ENCODE measurements around the gene PROX1. TPM values are rescaled to one million over a fixed set of nuclear protein-coding genes. Genes with fewer than 3 reads are reported as not detected.

The PROX1 gene
- polyA plus RNA-seq, 3 donors = 0.07 TPM; not detected in 2

GRCh38 chr1:214021321-214021720, 33.5 kb downstream of the PROX1 start:
- TF ChIP-seq CTCF (IDR thresholded peaks at IDR 0.05) = no peak
- Mint-ChIP-seq H3K4me3 (no peak overlapping the region), H3K36me3 (no peaks in the 10 kb centered on the region), H3K9me3 (peaks cover 0 to 2% (median 0%) of the 10 kb centered on the region in 7 donors), H3K27ac (no peak overlapping the region), H3K27me3 (ENCODE audit: low read depth in 3 of 3) (peaks cover 1 to 2% (median 1%) of the 10 kb centered on the region in 3 donors), H3K4me1 (no peaks in the 10 kb centered on the region)
- intact Hi-C loops (cut with micrococcal nuclease) = no loop called here
- no CpG with 5 or more reads among the region's 3 CpGs for WGBS (ENCODE audit: insufficient coverage)
- Histone ChIP-seq H4K20me1 (ENCODE audit: insufficient read depth, low read length) (no peaks in the 10 kb centered on the region), H3K27me3 (ENCODE audit: control insufficient read depth in 2 of 2, insufficient read depth in 2 of 2, low read length in 2 of 2) (no peaks in the 10 kb centered on the region), H3K27ac (ENCODE audit: low read depth in 1 of 2, low read length in 2 of 2) (no peak overlapping the region), H3K9me3 (replicated peaks in 1 of 2; ENCODE audit: control insufficient read depth in 1 of 2, insufficient read depth in 1 of 2, low read length in 2 of 2) (no peaks in the 10 kb centered on the region), H3K4me2 (replicated peaks; ENCODE audit: extremely low read depth, low read length, poor library complexity, severe bottlenecking) (no peak overlapping the region), H3K4me1 (ENCODE audit: control insufficient read depth in 1 of 2, insufficient read depth in 2 of 2, low read length in 2 of 2) (no peaks in the 10 kb centered on the region), H3K4me3 (replicated peaks in 1 of 3; ENCODE audit: low read depth in 2 of 3, low read length in 3 of 3) (no peak overlapping the region), H3K79me2 (ENCODE audit: insufficient read depth, low read length) (no peaks in the 10 kb centered on the region), H3K9ac (ENCODE audit: insufficient read depth, low read length, poor library complexity, severe bottlenecking) (no peak overlapping the region), H3K36me3 (replicated peaks in 1 of 2; ENCODE audit: control insufficient read depth in 1 of 2, insufficient read depth in 2 of 2, low read length in 2 of 2) (no peaks in the 10 kb centered on the region), H2AFZ (ENCODE audit: insufficient read depth, low read depth, low read length, poor library complexity, severe bottlenecking) (no peak overlapping the region)
- DNase-seq = no peak

DNA sequence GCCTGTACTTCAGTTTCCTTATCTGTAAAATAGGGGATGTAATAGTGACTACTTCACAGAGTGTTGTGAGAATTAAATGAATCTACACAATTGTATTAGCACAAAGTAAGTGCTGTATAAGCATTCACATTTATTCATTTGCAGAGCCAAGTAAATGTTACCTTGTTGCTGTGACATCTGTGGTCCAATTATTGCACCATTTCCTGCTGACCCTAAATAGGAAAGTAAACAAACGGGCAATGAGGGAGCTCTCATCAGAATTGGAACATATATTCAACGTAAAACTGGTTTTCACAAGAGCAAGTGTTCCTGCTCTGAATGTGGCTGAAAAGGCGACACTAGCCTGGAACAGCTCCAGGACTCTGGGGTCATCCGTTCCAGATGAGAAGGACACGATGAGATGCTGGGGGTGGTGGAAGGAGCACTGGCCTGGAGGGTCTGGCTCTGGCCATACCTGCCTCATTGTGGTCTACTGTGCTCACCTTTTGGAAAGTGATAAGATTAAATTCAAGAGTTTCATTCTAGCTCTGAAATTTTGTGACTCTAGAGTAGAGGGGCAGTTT, 34.5 kb downstream of the PROX1 start:
- Histone ChIP-seq H4K20me1 (ENCODE audit: insufficient read depth, low read length) (no peaks in the 10 kb centered on the region), H3K4me2 (replicated peaks; ENCODE audit: extremely low read depth, low read length, poor library complexity, severe bottlenecking) (no peak overlapping the region), H3K79me2 (ENCODE audit: insufficient read depth, low read length) (no peaks in the 10 kb centered on the region), H3K36me3 (replicated peaks in 1 of 2; ENCODE audit: control insufficient read depth in 1 of 2, insufficient read depth in 2 of 2, low read length in 2 of 2) (no peaks in the 10 kb centered on the region), H2AFZ (ENCODE audit: insufficient read depth, low read depth, low read length, poor library complexity, severe bottlenecking) (no peak overlapping the region), H3K9ac (ENCODE audit: insufficient read depth, low read length, poor library complexity, severe bottlenecking) (no peak overlapping the region), H3K9me3 (replicated peaks in 1 of 2; ENCODE audit: control insufficient read depth in 1 of 2, insufficient read depth in 1 of 2, low read length in 2 of 2) (no peaks in the 10 kb centered on the region), H3K27me3 (ENCODE audit: control insufficient read depth in 2 of 2, insufficient read depth in 2 of 2, low read length in 2 of 2) (no peaks in the 10 kb centered on the region), H3K4me1 (ENCODE audit: control insufficient read depth in 1 of 2, insufficient read depth in 2 of 2, low read length in 2 of 2) (no peaks in the 10 kb centered on the region), H3K27ac (ENCODE audit: low read depth in 1 of 2, low read length in 2 of 2) (no peak overlapping the region), H3K4me3 (replicated peaks in 1 of 3; ENCODE audit: low read depth in 2 of 3, low read length in 3 of 3) (no peak overlapping the region)
- Mint-ChIP-seq H3K36me3 (no peaks in the 10 kb centered on the region), H3K9me3 (peaks cover 0 to 2% (median 0%) of the 10 kb centered on the region in 7 donors), H3K4me1 (no peaks in the 10 kb centered on the region), H3K27ac (no peak overlapping the region), H3K27me3 (ENCODE audit: low read depth in 3 of 3) (peaks cover 1 to 4% (median 1%) of the 10 kb centered on the region in 3 donors), H3K4me3 (no peak overlapping the region)
- intact Hi-C loops (cut with micrococcal nuclease) = no loop called here
- TF ChIP-seq CTCF (IDR thresholded peaks at IDR 0.05) = no peak
- 82% methylated on average over 4 of the region's 5 CpGs for WGBS (ENCODE audit: insufficient coverage)
- DNase-seq = no peak

All from CD14-positive monocyte (primary cell).